HG03159 (cell line): Measurements from ENCODE around the gene FAM53B.

Experiments
- ATAC-seq: cut with Tn5 transposase; IDR thresholded peaks from one replicate; pipeline ENCODE4 v1.9.1; 2021; ENCODE audit warnings: mild to moderate bottlenecking, moderate library complexity; ENCODE audit not compliant: unreplicated experiment

Gene FAM53B

DNA sequence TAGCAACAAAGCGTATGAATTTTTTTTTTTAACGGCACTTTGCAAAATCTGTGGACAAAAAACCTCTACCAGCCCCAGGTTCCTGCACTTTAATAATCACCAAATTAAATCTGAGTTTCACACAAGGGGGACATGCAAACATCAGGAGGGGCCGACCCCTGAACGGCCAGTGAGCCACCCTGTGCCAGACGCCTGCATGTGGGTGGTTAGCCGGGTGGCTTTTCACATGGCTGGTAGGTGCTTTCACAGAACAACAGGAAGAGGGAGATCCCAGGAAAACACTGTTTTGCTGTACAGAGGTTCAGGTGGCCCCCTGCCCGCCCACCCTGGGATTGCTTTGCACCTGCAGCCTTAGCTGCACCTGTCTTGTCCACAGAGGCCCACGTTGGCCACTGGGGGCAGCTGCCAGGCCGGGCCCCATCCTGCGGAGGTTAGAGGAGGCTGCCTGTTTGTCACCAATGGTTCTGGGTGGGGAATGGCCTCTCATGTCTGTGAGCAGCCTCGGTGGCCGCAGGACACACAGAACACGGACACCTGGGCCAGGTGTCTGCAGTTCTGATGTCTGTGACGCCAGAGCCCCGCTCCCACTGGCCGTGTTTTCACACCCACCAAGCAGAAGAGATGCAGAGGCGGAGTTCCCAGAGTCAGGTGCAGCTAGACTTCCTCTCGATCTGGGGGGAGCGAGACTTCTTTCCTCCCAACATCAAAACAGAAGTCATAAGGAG lies 107.7 kb downstream of the FAM53B start:
- ATAC-seq, result no peak

DNA sequence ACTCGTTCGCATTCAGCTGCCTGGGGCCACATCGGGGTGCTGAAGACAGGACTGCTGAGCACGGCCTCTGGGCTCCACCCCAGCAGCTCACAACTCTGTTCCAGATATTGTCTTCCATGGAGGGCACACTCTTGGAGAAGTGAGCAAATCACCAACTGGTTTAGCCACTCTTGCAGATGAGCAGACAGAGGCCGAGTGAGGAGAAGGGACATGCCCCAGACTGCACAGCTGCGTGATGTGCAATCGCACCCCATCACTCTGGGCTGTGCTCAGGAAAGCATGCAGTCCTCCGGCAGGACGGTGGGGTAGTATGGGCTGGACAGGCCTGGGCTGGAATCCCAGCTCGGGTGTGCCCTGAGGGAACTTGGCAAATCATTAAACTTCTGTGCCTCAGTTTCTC lies 111.6 kb downstream of the FAM53B start:
- ATAC-seq, result no peak

DNA sequence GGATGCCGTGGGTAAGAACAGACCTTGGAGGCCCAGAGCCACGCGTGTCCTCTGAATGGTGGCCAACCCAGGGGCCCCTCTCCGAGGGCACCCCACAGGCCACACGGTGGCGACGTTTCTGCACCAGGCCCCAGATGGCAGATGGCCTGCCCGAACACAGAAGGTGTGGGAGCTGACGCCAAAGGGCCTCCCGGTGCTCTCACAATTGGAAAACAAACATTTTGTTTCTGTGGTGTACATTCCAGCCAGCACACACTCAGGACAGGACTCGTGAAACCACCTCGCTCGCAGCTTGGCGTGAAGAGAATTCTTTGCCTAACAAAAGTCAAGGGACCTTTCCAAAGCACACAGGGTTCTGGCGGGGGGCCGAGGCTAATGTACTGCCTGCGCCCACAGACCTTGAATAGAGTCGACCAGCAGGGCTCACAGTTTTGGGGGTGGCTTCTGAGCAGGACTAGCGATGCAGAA lies 112.1 kb downstream of the FAM53B start:
- ATAC-seq, result no peak

GRCh38 chr10:124630551-124630950 lies 113.6 kb downstream of the FAM53B start:
- no peak for ATAC-seq

DNA sequence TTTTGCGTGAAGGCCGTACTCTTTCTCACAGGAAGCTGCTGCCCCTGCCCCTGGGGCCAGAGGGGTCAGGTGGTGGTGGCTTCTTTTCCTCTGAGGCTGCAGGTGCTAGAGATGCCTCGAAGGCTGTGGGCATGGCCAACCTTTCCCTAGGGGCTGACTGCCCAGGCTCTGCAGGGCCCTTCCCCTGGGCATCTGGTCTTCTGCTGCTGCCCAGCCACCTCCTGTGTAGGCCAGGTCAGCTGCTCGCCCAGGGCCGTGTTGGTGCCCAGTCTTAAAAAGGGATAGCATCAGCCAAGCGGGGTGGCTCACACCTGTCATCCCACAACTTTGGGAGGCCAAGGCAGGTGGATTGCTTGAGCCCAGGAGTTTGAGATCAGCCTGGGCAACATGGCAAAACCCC lies 114.3 kb downstream of the FAM53B start:
- no peak for ATAC-seq

DNA sequence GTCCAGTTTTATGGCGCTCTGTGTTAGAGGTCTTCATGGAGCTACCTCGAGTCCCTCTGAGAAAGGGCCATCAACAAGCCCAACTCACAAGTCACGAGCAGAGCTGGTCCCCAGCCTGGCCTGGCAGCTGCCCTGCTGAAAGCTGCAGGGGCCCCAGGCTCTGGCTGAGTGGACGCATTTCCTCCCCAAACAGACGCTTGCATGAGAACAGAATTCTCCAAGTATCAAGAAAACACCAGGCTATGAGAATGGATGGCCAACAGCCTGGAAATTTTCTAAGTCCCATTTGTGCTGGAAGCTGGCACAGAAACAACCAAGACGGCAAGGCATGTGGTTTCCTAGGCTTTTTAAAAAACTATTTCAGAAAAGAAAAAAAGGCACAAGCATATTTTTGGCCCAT lies 114.8 kb downstream of the FAM53B start:
- no peak for ATAC-seq

DNA sequence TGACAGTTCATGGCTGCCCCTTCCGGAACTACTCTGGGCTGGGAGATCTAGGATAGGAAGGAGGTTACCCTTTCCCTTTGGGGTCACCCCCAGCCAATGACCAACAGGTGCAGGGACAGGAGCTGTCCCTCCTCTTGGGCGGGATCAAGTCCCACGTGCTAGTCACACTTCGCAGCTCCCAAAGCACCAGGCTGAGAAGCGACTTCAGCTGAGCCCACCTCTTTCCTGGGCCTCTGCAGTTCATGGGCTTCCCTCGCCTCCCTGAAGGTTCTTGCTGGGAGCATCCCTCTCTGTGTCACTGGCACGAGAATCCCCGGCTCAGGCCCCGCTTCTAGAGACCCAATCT lies 115.5 kb downstream of the FAM53B start:
- no peak for ATAC-seq

DNA sequence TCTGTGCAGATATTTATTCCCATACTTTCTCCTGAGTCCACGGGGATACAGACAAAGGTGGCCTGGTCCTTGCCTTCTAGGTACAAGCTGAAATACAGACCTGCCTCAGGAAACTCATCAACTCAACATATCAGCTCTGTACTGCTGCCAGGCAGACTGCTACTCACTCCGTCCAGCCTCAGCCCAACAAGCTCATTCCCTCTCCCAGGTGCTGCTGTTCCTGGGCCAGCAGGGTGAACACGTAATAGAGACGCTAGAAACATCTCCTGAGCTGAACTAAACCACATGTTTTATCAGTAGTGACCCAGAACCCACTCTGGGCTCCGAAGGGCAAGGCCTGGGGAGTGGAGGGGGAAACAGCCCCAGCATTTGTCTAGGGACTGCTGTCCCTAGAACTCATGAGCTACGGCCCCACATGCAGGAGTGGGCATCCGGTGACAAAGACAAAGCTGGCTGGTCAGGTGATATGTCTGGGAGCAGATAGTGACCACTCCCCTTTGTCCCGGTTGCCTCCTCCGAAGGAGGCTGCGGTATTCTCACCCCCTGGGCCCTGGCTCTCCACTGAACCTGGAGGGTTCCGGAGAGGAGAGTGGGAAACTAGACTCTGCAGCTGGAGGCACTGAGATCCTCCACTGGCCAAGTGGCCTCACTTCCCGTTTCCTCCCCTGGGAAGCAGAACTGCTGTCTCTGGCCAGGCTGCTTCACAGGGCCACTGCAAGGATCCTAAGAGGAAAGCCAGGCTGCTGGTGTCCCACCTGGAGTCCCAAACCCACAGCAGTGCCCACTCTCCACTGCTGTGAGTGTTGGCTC lies 116.1 kb downstream of the FAM53B start:
- no peak for ATAC-seq

- peak; percentile 59 for ATAC-seq
Measured at GRCh38 chr10:124626759-124627380, 117.3 kb downstream of the FAM53B start.

- no peak for ATAC-seq
Measured at GRCh38 chr10:124625831-124626238, 118.3 kb downstream of the FAM53B start.

- no peak for ATAC-seq
Measured at GRCh38 chr10:124624895-124625294, 119.3 kb downstream of the FAM53B start.

- ATAC-seq, result no peak
Measured at GRCh38 chr10:124624466-124624865, 119.7 kb downstream of the FAM53B start.

- ATAC-seq, result no peak
Measured at GRCh38 chr10:124624006-124624405, 120.2 kb downstream of the FAM53B start.

DNA sequence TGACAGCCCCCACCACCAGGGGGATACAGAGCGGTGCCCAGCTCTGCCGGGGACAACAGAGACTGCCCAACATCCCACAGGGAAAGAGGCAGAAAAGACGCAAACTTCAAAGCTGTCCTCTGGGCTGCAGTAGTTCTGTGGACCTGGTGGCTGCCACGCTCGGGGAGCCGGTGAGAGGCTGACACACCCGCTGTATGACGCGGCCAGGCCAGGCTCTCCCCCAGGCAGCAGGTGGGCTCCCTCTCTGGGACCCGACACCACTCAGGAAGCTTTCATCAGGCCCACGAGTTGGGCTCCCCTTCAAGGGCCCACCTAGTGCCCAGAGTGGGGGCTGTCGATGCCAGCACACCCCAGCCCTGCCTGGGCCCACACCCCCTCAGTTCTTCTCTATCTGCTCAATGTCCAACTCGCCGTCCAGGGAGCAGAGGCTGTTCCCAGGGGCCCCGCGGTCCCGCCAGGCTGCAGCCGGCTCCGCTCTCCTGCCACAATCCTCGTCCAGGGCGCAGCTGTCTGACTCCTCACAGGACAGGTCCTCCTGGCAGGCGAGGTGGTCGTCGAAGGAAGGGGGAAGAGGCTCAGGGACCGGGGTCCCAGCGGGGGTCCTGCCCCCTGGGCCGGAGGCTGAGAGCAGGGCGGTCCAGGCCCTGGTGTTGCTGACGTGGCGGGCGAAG lies 121.2 kb downstream of the FAM53B start:
- no peak for ATAC-seq

DNA sequence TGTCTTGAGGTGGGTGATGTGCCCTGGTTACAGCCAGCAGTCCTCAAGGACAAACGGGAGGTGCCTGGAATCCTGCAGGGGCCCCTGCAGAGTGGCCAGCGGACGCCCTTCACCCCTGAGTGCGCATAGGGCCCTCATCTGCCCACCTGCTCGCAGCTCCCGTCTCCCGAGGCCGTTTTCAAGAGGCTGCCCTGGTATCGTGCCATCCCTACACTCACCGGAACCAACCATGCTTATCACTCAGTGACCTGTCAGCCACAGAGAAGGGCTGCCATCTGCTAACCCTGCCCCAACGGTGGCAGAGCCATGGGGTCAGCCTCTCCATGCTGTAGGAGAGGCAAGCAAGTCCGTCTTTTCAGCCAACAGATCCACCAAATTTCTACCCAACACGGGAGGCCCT lies 122.0 kb downstream of the FAM53B start:
- ATAC-seq, result no peak

DNA sequence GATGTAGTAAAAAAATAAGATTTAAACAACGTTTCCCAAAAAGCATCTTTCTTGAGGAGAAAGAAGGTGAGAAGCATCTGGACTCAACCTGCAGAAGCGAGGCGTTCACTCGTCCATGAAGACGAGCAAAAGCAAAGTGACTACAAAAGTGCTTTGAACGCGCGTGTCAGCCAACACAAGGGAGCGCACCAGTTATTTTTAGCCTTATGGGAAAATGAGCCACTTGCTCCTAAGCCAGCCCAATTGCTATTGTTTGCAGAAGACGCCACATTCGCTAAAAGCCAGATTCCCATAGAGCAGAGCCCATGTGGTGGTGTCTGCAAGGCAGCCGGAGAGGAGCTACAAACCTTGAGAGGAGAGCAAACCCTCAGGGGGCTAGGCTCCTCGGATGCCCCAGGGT lies 122.5 kb downstream of the FAM53B start:
- ATAC-seq, result no peak

DNA sequence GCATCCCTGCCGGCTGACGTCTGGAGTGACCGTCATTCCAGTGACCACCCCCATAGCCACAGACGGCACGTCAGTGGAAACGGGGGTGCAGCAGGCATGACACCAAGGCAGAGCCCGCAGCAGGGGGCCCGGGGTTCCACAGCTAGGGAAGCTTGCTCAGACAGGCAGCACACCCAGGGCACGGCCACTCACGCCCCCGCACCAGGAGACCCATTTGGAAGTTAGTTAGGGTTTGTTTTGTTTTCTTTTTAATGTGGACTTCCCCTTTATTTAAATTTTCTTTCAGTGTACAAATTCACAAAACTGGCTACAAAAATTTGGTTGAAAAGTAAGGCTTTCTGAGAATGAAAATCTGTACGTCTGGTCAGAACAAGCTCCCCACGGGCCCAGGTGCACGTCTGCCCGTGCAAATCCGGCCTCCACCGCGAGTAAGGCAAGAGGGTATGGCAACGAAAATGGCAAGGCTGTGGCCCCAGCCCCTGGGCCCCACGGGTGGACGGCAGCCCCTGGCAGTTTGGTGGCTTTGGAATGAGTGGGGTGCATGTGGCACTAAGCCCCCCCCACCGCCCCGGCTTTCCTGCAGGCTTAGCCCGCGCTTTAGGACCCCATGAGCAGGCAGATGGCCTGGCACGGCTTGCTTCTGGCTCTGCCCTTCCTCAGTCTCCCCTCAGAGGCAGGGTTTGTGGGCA lies 124.2 kb downstream of the FAM53B start:
- ATAC-seq, result peak; percentile 43

- ATAC-seq, result no peak
Measured at GRCh38 chr10:124619195-124619594, 125.0 kb downstream of the FAM53B start.

DNA sequence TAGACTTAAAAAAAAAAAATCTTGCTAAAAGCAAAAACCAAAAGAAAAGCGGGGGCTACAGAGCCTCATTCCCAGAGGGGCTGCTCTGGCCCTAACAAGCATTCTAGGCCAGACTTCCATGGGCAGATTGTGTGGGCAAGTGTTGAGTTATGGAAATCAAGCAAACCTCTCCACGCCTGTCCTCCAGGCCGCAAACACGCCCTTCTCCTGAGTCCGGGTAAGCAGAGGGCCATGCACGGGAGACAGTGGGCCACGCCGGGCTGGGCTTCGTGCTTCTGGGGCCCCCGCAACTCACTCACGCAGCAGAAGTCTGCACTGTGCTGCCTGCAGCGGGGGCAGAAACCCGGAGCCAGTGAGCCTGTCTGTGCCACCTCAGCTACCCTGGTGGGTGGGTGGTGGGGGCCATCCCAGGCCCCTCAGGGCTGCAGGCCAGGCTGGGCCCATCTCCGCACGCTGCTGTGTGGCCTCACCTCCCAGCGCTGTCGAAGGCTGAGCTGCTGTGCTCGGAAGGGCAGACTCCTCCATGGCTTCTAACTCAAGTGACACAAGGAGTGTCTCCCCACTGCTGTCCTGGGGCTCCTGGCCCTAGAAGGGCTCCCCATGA lies 125.6 kb downstream of the FAM53B start:
- ATAC-seq, result no peak

DNA sequence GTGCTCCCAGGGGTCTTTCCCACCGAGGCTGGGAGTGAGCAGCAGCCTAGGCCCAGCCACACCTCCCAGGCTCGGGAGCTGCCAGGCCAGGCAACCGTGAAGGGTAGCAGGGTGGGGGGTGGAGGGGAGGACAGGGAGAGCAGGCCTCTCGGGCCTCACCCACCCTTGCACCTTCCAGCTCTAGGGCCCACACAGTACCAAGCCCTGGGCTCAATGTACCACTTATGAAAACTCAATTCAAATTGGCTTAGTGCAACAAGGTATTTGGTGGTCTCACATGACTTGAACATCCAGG lies 127.4 kb downstream of the FAM53B start:
- no peak for ATAC-seq
